NCI-H748 treated with DMSO at 0.1 percent for 48 hours (cell line): ENCODE results near the gene UBB.

Experiments used
- DNase-seq: peaks from one replicate; lab custom pipeline; 2025; lab: John Stamatoyannopoulos, UW

The UBB gene

GRCh38 chr17:16417896-16418684 lies 37.2 kb downstream of the UBB start:
- DNase-seq: no peak

GRCh38 chr17:16418685-16419068 lies 37.8 kb downstream of the UBB start:
- DNase-seq: no peak

GRCh38 chr17:16419074-16419928 lies 38.4 kb downstream of the UBB start:
- DNase-seq: no peak

GRCh38 chr17:16419929-16420271 lies 39.0 kb downstream of the UBB start:
- DNase-seq: no peak

- DNase-seq: no peak
These were observed 41.5 kb downstream of the UBB start for GRCh38 chr17:16422416-16422815.

GRCh38 chr17:16423226-16423872 lies 42.5 kb downstream of the UBB start:
- DNase-seq: no peak

GRCh38 chr17:16425202-16425601 lies 44.3 kb downstream of the UBB start:
- no peak for DNase-seq

- no peak for DNase-seq
These were observed 45.1 kb downstream of the UBB start for GRCh38 chr17:16425698-16426659.

GRCh38 chr17:16427020-16427419 lies 46.1 kb downstream of the UBB start:
- DNase-seq: no peak

GRCh38 chr17:16428098-16428882 lies 47.4 kb downstream of the UBB start:
- no peak for DNase-seq

GRCh38 chr17:16429083-16429482 lies 48.2 kb downstream of the UBB start:
- no peak for DNase-seq

- no peak for DNase-seq
These were observed 49.8 kb downstream of the UBB start for GRCh38 chr17:16430650-16431049.

GRCh38 chr17:16432017-16432416 lies 51.1 kb downstream of the UBB start:
- DNase-seq: no peak
